GM21723 (cell line): ENCODE measurements around the gene BASP1.
A peak's percentile ranks its signal among the peaks of the same experiment; 100 is the strongest.

Source experiments
- ATAC-seq: cut with Tn5 transposase; IDR thresholded peaks from one replicate; pipeline ENCODE4 v1.9.1; 2021; ENCODE audit warnings: mild to moderate bottlenecking, moderate library complexity; ENCODE audit not compliant: unreplicated experiment

Gene BASP1

GRCh38 chr5:17221843-17222636, 4.6 kb downstream of the BASP1 start:
- peak; percentile 12 for ATAC-seq

GRCh38 chr5:17222664-17223063, 5.2 kb downstream of the BASP1 start:
- no peak for ATAC-seq

- peak; percentile 45 for ATAC-seq
Observed at GRCh38 chr5:17223367-17224185, 6.1 kb downstream of the BASP1 start.

- ATAC-seq = peak; percentile 53
Observed at GRCh38 chr5:17224858-17225511, 7.6 kb downstream of the BASP1 start.

GRCh38 chr5:17225520-17225919, 8.1 kb downstream of the BASP1 start:
- ATAC-seq = no peak

- ATAC-seq = no peak
Observed at GRCh38 chr5:17227868-17228267, 10.4 kb downstream of the BASP1 start.

- peak; percentile 66 for ATAC-seq
Observed at GRCh38 chr5:17228821-17229291, 11.4 kb downstream of the BASP1 start.

GRCh38 chr5:17229313-17229712, 11.9 kb downstream of the BASP1 start:
- ATAC-seq = peak; percentile 45

GRCh38 chr5:17230191-17230590, 12.8 kb downstream of the BASP1 start:
- ATAC-seq = no peak

- no peak for ATAC-seq
Observed at GRCh38 chr5:17230808-17231525, 13.5 kb downstream of the BASP1 start.

GRCh38 chr5:17232405-17232804, 15.0 kb downstream of the BASP1 start:
- no peak for ATAC-seq

- no peak for ATAC-seq
Observed at GRCh38 chr5:17233488-17233887, 16.1 kb downstream of the BASP1 start.

- no peak for ATAC-seq
Observed at GRCh38 chr5:17234374-17234773, 16.9 kb downstream of the BASP1 start.

- ATAC-seq = no peak
Observed at GRCh38 chr5:17235731-17236330, 18.4 kb downstream of the BASP1 start.

GRCh38 chr5:17238521-17239041, 21.1 kb downstream of the BASP1 start:
- no peak for ATAC-seq

- ATAC-seq = no peak
Observed at GRCh38 chr5:17239953-17240352, 22.5 kb downstream of the BASP1 start.

GRCh38 chr5:17240487-17240886, 23.1 kb downstream of the BASP1 start:
- ATAC-seq = no peak

GRCh38 chr5:17241635-17242034, 24.2 kb downstream of the BASP1 start:
- no peak for ATAC-seq

- ATAC-seq = peak; percentile 47
Observed at GRCh38 chr5:17243287-17244063, 26.0 kb downstream of the BASP1 start.
